ENCODE results near the gene GJB5.

DNA sequence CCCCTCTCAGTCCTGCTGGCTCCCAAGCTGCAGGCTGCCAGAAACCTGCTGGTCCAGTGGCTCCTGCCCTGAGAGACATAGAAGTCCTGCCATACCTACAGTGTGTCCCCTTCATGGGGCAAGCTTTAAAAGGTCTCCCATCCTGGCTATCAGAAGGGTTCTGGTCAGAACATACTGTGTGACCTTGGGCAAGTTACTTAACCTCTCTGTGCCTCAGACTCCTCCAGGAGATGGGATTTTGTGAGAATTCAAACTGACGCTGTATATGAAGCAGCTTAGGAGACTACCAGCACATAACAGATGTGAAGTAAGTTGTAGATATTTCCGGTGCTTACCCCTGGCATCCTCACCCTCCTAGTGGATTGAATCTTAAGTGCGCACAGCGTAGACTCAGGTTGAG lies 8.7 kb upstream of the GJB5 start:
- TF ChIP-seq, protein P1, sequence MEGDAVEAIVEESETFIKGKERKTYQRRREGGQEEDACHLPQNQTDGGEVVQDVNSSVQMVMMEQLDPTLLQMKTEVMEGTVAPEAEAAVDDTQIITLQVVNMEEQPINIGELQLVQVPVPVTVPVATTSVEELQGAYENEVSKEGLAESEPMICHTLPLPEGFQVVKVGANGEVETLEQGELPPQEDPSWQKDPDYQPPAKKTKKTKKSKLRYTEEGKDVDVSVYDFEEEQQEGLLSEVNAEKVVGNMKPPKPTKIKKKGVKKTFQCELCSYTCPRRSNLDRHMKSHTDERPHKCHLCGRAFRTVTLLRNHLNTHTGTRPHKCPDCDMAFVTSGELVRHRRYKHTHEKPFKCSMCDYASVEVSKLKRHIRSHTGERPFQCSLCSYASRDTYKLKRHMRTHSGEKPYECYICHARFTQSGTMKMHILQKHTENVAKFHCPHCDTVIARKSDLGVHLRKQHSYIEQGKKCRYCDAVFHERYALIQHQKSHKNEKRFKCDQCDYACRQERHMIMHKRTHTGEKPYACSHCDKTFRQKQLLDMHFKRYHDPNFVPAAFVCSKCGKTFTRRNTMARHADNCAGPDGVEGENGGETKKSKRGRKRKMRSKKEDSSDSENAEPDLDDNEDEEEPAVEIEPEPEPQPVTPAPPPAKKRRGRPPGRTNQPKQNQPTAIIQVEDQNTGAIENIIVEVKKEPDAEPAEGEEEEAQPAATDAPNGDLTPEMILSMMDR (IDR thresholded peaks at IDR 0.05) = no peak
- TF ChIP-seq POLR2A (IDR thresholded peaks at IDR 0.05; ENCODE audit: low read depth) (no peak), EP300 (IDR thresholded peaks at IDR 0.05) (no peak)

Measured in esophagus muscularis mucosa (tissue), 4 donors.